Osteoblast (primary cell): ENCODE results near the gene HOXB8. TPM values are rescaled to one million over a fixed set of nuclear protein-coding genes. Genes with fewer than 3 reads are reported as not detected.

Experiments used
- DNase-seq: peaks from one replicate; pipeline ENCODE4 v3.0.0; 2011; ENCODE audit warnings: low spot score, mixed read lengths; ENCODE audit not compliant: insufficient read length; ENCODE audit errors: missing footprints
- H2AFZ ChIP-seq: 2 replicates; pipeline ENCODE4 v1.6.0; 2011; ENCODE audit warnings: mild to moderate bottlenecking, low read length
- H3K27ac ChIP-seq: 2 replicates; pipeline ENCODE4 v1.5.1; 2011; ENCODE audit warnings: mild to moderate bottlenecking, low read depth, low read length, moderate library complexity
- H3K27me3 ChIP-seq: 2 replicates; pipeline ENCODE4 v1.6.0; 2012; ENCODE audit warnings: mild to moderate bottlenecking, control low read depth, inconsistent platforms, low read length, moderate library complexity; ENCODE audit not compliant: insufficient read depth
- H3K36me3 ChIP-seq: 2 replicates; pipeline ENCODE4 v1.5.1; 2011; ENCODE audit warnings: mild to moderate bottlenecking, low read length, control low read depth, moderate library complexity; ENCODE audit not compliant: insufficient read depth
- H3K4me1 ChIP-seq: 2 replicates; pipeline ENCODE4 v1.5.1; 2011; ENCODE audit warnings: mild to moderate bottlenecking, low read length, control low read depth, moderate library complexity; ENCODE audit not compliant: insufficient read depth
- H3K4me2 ChIP-seq: 2 replicates; pipeline ENCODE4 v1.6.0; 2011; ENCODE audit warnings: mild to moderate bottlenecking, low read length; ENCODE audit not compliant: insufficient read depth
- H3K4me3 ChIP-seq: fragments of 200-600 bp; sonication (generic); 3 replicates; pipeline ENCODE4 v1.5.1; 2012; ENCODE audit warnings: mild to moderate bottlenecking, low read length, inconsistent platforms; ENCODE audit not compliant: insufficient read depth
- H3K79me2 ChIP-seq: 2 replicates; pipeline ENCODE4 v1.6.0; 2012; ENCODE audit warnings: mild to moderate bottlenecking, low read length, control low read depth, inconsistent platforms; ENCODE audit not compliant: insufficient read depth
- H3K9me3 ChIP-seq: 2 replicates; pipeline ENCODE4 v1.5.1; 2011; ENCODE audit warnings: low read depth, low read length, control low read depth
- H4K20me1 ChIP-seq: 2 replicates; pipeline ENCODE4 v1.6.0; 2012; ENCODE audit warnings: mild to moderate bottlenecking, low read length, control low read depth; ENCODE audit not compliant: insufficient read depth
- CTCF ChIP-seq: IDR thresholded peaks from 2 replicates; pipeline ENCODE4 v1.5.1; 2011; ENCODE audit warnings: mild to moderate bottlenecking, low read depth, low read length, moderate library complexity; ENCODE audit errors: extremely low read depth
- total RNA-seq: library from RNA; depleted of rRNA; stranded (reverse); fragments of >200 nt; gene quantifications from 2 replicates; pipeline ENCODE4 v1.2.3, GENCODE V29; 2012

HOXB8 gene
- total RNA-seq, 1 donor, result not detected

- Histone ChIP-seq H3K27ac (no peak overlapping the region), H3K9me3 (no peaks in the 10 kb centered on the region), H2AFZ (no peak overlapping the region), H3K27me3 (peaks cover 97% of the 10 kb centered on the region), H3K4me1 (no peaks in the 10 kb centered on the region), H3K36me3 (no peaks in the 10 kb centered on the region), H3K79me2 (no peaks in the 10 kb centered on the region), H3K4me3 (no peak overlapping the region), H3K4me2 (no peak overlapping the region), H4K20me1 (peaks cover 13% of the 10 kb centered on the region)
- TF ChIP-seq CTCF, result no peak
- no peak for DNase-seq
Measured at GRCh38 chr17:48617471-48618255, 2.6 kb upstream of the HOXB8 start.

- H3K27ac ChIP-seq, result no peak overlapping the region
- H3K9me3 ChIP-seq, result no peaks in the 10 kb centered on the region
- H4K20me1 ChIP-seq, result peaks cover 13% of the 10 kb centered on the region
- no peaks in the 10 kb centered on the region for H3K36me3 ChIP-seq
- H3K79me2 ChIP-seq, result no peaks in the 10 kb centered on the region
- no peaks in the 10 kb centered on the region for H3K4me1 ChIP-seq
- no peak for TF ChIP-seq CTCF
- no peak overlapping the region for H3K4me2 ChIP-seq
- H3K4me3 ChIP-seq, result no peak overlapping the region
- peaks cover 97% of the 10 kb centered on the region for H3K27me3 ChIP-seq
- H2AFZ ChIP-seq, result no peak overlapping the region
- no peak for DNase-seq
Measured at GRCh38 chr17:48616717-48617470, 1.8 kb upstream of the HOXB8 start.

- peaks cover 97% of the 10 kb centered on the region for H3K27me3 ChIP-seq
- DNase-seq, result no peak
- no peaks in the 10 kb centered on the region for H3K79me2 ChIP-seq
- H4K20me1 ChIP-seq, result peaks cover 13% of the 10 kb centered on the region
- no peaks in the 10 kb centered on the region for H3K4me1 ChIP-seq
- H3K9me3 ChIP-seq, result no peaks in the 10 kb centered on the region
- no peak overlapping the region for H2AFZ ChIP-seq
- H3K4me2 ChIP-seq, result no peak overlapping the region
- no peaks in the 10 kb centered on the region for H3K36me3 ChIP-seq
- H3K4me3 ChIP-seq, result no peak overlapping the region
- H3K27ac ChIP-seq, result no peak overlapping the region
- no peak for TF ChIP-seq CTCF
Measured at GRCh38 chr17:48615963-48616716, 1.0 kb upstream of the HOXB8 start.
